HG02642 (cell line): ENCODE data around the gene SEL1L.
"Not testable (repeated sequence)": the region's sequence is repeated elsewhere in the genome, so short reads cannot be mapped to it uniquely, and the experiment has no call there.

ENCODE experiments used
- ATAC-seq: cut with Tn5 transposase; IDR thresholded peaks from one replicate; pipeline ENCODE4 v1.9.1; 2021; ENCODE audit warnings: mild to moderate bottlenecking; ENCODE audit not compliant: unreplicated experiment, poor library complexity

The SEL1L gene

GRCh38 chr14:81533536-81534343 is at the start of gene SEL1L:
SEL1L (minus strand) TSS chr14:81533853; CDS start chr14:81533744, 109 bp downstream.
- peak; percentile 94 for ATAC-seq

- ATAC-seq: no peak
Observed at GRCh38 chr14:81582420-81582819, 48.8 kb upstream of the SEL1L start.

GRCh38 chr14:81579115-81579514 is 45.5 kb upstream of the SEL1L start:
- no peak for ATAC-seq

GRCh38 chr14:81571437-81571836 is 37.8 kb upstream of the SEL1L start:
- no peak for ATAC-seq

- no peak for ATAC-seq
Observed at GRCh38 chr14:81567302-81567701, 33.6 kb upstream of the SEL1L start.

GRCh38 chr14:81565441-81566290 is 32.0 kb upstream of the SEL1L start:
- peak; percentile 81 for ATAC-seq

- no peak for ATAC-seq
Observed at GRCh38 chr14:81562818-81563217, 29.2 kb upstream of the SEL1L start.

- ATAC-seq: no peak
Observed at GRCh38 chr14:81561084-81561775, 27.6 kb upstream of the SEL1L start.

GRCh38 chr14:81559385-81559784 is 25.7 kb upstream of the SEL1L start:
- ATAC-seq: no peak

- no peak for ATAC-seq
Observed at GRCh38 chr14:81557146-81557545, 23.5 kb upstream of the SEL1L start.

- no peak for ATAC-seq
Observed at GRCh38 chr14:81555684-81556083, 22.0 kb upstream of the SEL1L start.

GRCh38 chr14:81555051-81555450 is 21.4 kb upstream of the SEL1L start:
- no peak for ATAC-seq

- ATAC-seq: no peak
Observed at GRCh38 chr14:81551471-81551870, 17.8 kb upstream of the SEL1L start.

- ATAC-seq: peak; percentile 95
Observed at GRCh38 chr14:81550001-81550637, 16.5 kb upstream of the SEL1L start.

GRCh38 chr14:81541206-81541605 is 7.6 kb upstream of the SEL1L start:
- not testable (repeated sequence) for ATAC-seq

- ATAC-seq: no peak
Observed at GRCh38 chr14:81537193-81537592, 3.5 kb upstream of the SEL1L start.

- no peak for ATAC-seq
Observed at GRCh38 chr14:81536241-81536771, 2.7 kb upstream of the SEL1L start.

GRCh38 chr14:81535396-81536164 is 1.9 kb upstream of the SEL1L start:
- peak; percentile 23 for ATAC-seq

GRCh38 chr14:81534510-81535074 is 939 bp upstream of the SEL1L start:
- ATAC-seq: no peak
